C4-2B (cell line): ENCODE data around the gene ABTB1.

Experiments
- ZFX ChIP-seq: fragments of 450-650 bp; IDR thresholded peaks from 2 replicates; pipeline ENCODE4 v1.6.1; 2017
- TF ChIP-seq, protein P1 (sequence below): fragments of 450-650 bp; conservative IDR thresholded peaks from 2 replicates; pipeline ENCODE4 v1.5.1; 2017; ENCODE audit warnings: mild to moderate bottlenecking

DNA sequence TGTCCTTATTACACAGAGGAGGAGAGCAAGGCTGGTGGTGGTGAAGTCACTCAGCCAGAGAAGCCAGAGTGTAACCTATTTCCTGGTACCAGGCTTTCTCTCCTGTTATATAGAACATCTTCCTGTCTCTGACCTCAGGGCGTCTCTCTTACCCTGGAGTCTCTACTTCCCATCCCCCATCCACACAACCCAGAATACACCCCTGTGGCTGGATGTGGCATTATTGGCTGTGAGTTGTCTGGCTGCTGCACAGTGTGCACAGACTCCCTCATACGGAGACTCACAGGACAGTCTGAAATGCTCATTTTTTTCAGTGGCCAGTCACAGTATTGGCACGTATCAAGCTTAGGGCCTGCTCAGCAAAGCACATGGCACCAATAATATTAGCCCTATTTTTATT lies 35.2 kb upstream of the ABTB1 start:
- TF ChIP-seq, protein P1, sequence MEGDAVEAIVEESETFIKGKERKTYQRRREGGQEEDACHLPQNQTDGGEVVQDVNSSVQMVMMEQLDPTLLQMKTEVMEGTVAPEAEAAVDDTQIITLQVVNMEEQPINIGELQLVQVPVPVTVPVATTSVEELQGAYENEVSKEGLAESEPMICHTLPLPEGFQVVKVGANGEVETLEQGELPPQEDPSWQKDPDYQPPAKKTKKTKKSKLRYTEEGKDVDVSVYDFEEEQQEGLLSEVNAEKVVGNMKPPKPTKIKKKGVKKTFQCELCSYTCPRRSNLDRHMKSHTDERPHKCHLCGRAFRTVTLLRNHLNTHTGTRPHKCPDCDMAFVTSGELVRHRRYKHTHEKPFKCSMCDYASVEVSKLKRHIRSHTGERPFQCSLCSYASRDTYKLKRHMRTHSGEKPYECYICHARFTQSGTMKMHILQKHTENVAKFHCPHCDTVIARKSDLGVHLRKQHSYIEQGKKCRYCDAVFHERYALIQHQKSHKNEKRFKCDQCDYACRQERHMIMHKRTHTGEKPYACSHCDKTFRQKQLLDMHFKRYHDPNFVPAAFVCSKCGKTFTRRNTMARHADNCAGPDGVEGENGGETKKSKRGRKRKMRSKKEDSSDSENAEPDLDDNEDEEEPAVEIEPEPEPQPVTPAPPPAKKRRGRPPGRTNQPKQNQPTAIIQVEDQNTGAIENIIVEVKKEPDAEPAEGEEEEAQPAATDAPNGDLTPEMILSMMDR, result no peak
- no peak for TF ChIP-seq ZFX
